COLO829 (cell line): ENCODE measurements around the gene FXYD1.

Source experiments
- DNase-seq: peaks from one replicate; pipeline ENCODE4 v3.0.0; 2012; ENCODE audit warnings: low spot score

Gene FXYD1

GRCh38 chr19:35162471-35163326, 24.1 kb downstream of the FXYD1 start:
- no peak for DNase-seq

GRCh38 chr19:35164418-35164817, 25.8 kb downstream of the FXYD1 start:
- DNase-seq: peak; percentile 91

GRCh38 chr19:35165200-35166058, 26.8 kb downstream of the FXYD1 start:
- no peak for DNase-seq

GRCh38 chr19:35166100-35167063, 27.8 kb downstream of the FXYD1 start:
- peak; percentile 75 for DNase-seq

- DNase-seq: no peak
Measured at GRCh38 chr19:35167251-35168119, 28.9 kb downstream of the FXYD1 start.

- no peak for DNase-seq
Measured at GRCh38 chr19:35168196-35168595, 29.6 kb downstream of the FXYD1 start.

- DNase-seq: no peak
Measured at GRCh38 chr19:35169221-35169995, 30.8 kb downstream of the FXYD1 start.

- no peak for DNase-seq
Measured at GRCh38 chr19:35170359-35171061, 31.9 kb downstream of the FXYD1 start.

GRCh38 chr19:35171730-35172129, 33.1 kb downstream of the FXYD1 start:
- DNase-seq: no peak

- DNase-seq: no peak
Measured at GRCh38 chr19:35174226-35174625, 35.6 kb downstream of the FXYD1 start.

GRCh38 chr19:35176181-35176570, 37.6 kb downstream of the FXYD1 start:
- no peak for DNase-seq

- no peak for DNase-seq
Measured at GRCh38 chr19:35177377-35178274, 39.0 kb downstream of the FXYD1 start.

- DNase-seq: no peak
Measured at GRCh38 chr19:35178701-35179100, 40.1 kb downstream of the FXYD1 start.

GRCh38 chr19:35179830-35180229, 41.2 kb downstream of the FXYD1 start:
- DNase-seq: no peak

GRCh38 chr19:35181387-35181786, 42.8 kb downstream of the FXYD1 start:
- DNase-seq: no peak

- DNase-seq: no peak
Measured at GRCh38 chr19:35184267-35184666, 45.6 kb downstream of the FXYD1 start.

- no peak for DNase-seq
Measured at GRCh38 chr19:35184884-35185283, 46.3 kb downstream of the FXYD1 start.
